HG03442 (cell line): ENCODE data around the gene SPTBN4.
"Not testable (repeated sequence)": the region's sequence is repeated elsewhere in the genome, so short reads cannot be mapped to it uniquely, and the experiment has no call there.

Experiments used
- ATAC-seq: cut with Tn5 transposase; IDR thresholded peaks from one replicate; pipeline ENCODE4 v1.9.1; 2021; ENCODE audit warnings: mild to moderate bottlenecking, moderate library complexity; ENCODE audit not compliant: unreplicated experiment

Gene SPTBN4

GRCh38 chr19:40464059-40465024, 2.5 kb upstream of the SPTBN4 start:
- ATAC-seq: no peak

- ATAC-seq: no peak
Measured at GRCh38 chr19:40465025-40465556, 1.7 kb upstream of the SPTBN4 start.

GRCh38 chr19:40465557-40466218, 1.1 kb upstream of the SPTBN4 start, which contains the start of gene BLVRB:
Gene BLVRB, minus strand, starts transcription at chr19:40465745. Its CDS starts 57 bp downstream, at chr19:40465688.
- ATAC-seq: peak; percentile 83

- no peak for ATAC-seq
Measured at GRCh38 chr19:40466219-40466984, 399 bp upstream of the SPTBN4 start.

GRCh38 chr19:40469011-40469410, 2.2 kb downstream of the SPTBN4 start:
- no peak for ATAC-seq

GRCh38 chr19:40471111-40471510, 4.3 kb downstream of the SPTBN4 start:
- ATAC-seq: no peak

GRCh38 chr19:40472516-40472915, 5.7 kb downstream of the SPTBN4 start:
- no peak for ATAC-seq

- no peak for ATAC-seq
Measured at GRCh38 chr19:40474737-40475136, 7.9 kb downstream of the SPTBN4 start.

- not testable (repeated sequence) for ATAC-seq
Measured at GRCh38 chr19:40475878-40476644, 9.3 kb downstream of the SPTBN4 start.

- no peak for ATAC-seq
Measured at GRCh38 chr19:40486017-40486416, 19.2 kb downstream of the SPTBN4 start.

- no peak for ATAC-seq
Measured at GRCh38 chr19:40489882-40490230, 23.1 kb downstream of the SPTBN4 start.

- ATAC-seq: no peak
Measured at GRCh38 chr19:40492274-40492673, 25.5 kb downstream of the SPTBN4 start.

- no peak for ATAC-seq
Measured at GRCh38 chr19:40493778-40494177, 27.0 kb downstream of the SPTBN4 start.

- ATAC-seq: no peak
Measured at GRCh38 chr19:40494191-40494838, 27.5 kb downstream of the SPTBN4 start.

GRCh38 chr19:40497214-40497613, 30.4 kb downstream of the SPTBN4 start:
- ATAC-seq: no peak

GRCh38 chr19:40499320-40499719, 32.5 kb downstream of the SPTBN4 start:
- ATAC-seq: no peak

- ATAC-seq: not testable (repeated sequence)
Measured at GRCh38 chr19:40500678-40501530, 34.1 kb downstream of the SPTBN4 start.

GRCh38 chr19:40501599-40501998, 34.8 kb downstream of the SPTBN4 start:
- ATAC-seq: no peak

- ATAC-seq: no peak
Measured at GRCh38 chr19:40502081-40502480, 35.3 kb downstream of the SPTBN4 start.
